Stimulated activated CD4-positive, alpha-beta T cell treated with anti-CD3 and anti-CD28 coated beads, Interleukin-1b, Interleukin-23, amount 100 ng/mL, for 4 hours (primary cell): Measurements from ENCODE around the gene CEACAM19.
"Not testable (repeated sequence)": the region's sequence is repeated elsewhere in the genome, so short reads cannot be mapped to it uniquely, and the experiment has no call there.

Experiments used
- DNase-seq, 2 donors: peaks; one replicate each; pipeline ENCODE4 v3.0.0-alpha.2; 2020; ENCODE audit warnings: low read depth in 2 of 2

CEACAM19 gene, protein sequence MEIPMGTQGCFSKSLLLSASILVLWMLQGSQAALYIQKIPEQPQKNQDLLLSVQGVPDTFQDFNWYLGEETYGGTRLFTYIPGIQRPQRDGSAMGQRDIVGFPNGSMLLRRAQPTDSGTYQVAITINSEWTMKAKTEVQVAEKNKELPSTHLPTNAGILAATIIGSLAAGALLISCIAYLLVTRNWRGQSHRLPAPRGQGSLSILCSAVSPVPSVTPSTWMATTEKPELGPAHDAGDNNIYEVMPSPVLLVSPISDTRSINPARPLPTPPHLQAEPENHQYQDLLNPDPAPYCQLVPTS

DNA sequence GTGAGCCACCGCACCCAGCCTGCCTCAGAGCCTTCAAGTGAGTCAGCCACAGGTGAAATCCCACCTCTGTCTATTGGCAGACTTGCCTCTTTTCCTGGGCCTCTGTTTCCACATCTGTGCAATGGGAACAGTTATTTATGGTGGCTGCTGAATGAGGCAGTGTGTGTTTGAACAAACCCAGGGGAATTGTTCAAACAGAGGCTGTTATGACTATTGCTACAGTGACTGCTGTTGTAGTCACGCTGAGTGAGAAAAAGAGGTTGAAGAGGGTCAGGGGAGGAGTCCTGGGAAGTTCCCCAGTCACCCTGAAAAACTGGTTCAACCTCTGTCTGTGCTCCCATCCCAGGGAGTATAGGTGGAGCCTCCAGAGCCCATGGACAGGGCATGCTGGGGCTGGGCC lies at the start of gene CEACAM19:
CEACAM19 (plus strand) TSS at position 83 of the 400 bp plus-strand sequence. CDS start 450 bp downstream, outside the sequence.
- no peak for DNase-seq

DNA sequence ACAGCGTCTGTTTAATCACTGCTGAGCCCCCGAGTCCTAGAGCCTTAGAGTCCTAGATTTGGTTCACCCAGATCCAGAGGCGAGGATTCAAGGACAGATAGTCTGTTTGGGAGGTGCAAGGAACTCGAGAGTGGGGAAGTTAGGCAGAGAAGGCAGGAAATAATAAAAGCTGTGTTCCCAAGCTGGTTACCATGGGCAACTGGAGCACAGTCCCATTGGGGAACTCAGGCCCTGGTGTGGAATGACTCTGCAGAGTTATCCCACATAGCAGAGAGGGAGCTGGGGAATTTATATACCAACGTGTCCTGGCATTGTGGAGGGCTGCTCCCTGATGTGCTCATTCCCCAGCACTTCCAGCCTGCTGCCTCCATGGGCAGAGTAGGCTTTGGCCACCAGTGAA lies 48.2 kb upstream of the CEACAM19 start:
- no peak for DNase-seq

DNA sequence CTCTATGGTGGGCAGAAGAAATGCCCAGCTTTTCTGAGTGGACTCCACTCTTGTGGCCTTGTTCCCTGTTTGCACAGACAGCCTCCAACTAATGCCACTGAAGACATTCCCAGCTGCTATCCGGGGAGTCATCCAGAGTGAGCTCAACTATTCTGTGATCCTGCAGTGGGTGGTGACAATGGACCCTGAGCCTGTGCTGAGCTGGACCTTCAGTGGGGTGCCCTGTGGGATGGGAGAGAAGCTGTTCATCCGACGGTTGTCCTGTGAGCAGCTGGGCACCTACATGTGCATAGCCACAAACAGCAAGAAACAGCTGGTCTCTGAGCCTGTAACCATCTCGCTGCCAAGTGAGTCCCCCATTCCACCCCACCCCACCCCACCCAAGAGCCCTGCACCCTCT lies 47.7 kb upstream of the CEACAM19 start:
- no peak for DNase-seq

DNA sequence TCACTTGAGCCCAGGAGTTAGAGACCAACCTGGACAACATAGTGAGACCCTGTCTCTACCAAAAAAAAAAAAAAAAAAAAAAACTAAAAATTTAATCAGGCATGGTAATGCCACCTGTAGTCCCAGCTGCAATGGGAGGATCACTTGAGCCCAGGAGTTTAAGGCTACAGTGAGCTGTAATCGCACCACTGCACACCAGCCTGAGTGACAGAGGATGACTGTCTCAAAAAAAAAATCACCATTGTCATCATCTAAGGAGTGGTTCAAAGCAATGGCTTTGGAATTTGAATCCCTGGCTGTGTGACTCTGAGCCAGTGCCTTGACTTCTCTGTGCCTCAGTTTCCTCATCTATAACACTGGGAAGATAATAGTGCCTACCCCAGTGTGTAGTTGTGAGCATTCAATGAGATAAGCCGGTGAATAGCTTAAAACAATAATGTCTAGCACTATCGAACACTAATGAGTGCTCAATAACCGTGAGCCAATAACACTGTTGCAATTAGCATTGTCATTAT lies 46.4 kb upstream of the CEACAM19 start:
- no peak for DNase-seq

GRCh38 chr19:44625637-44626036 lies 45.6 kb upstream of the CEACAM19 start:
- DNase-seq, result not testable (repeated sequence)

DNA sequence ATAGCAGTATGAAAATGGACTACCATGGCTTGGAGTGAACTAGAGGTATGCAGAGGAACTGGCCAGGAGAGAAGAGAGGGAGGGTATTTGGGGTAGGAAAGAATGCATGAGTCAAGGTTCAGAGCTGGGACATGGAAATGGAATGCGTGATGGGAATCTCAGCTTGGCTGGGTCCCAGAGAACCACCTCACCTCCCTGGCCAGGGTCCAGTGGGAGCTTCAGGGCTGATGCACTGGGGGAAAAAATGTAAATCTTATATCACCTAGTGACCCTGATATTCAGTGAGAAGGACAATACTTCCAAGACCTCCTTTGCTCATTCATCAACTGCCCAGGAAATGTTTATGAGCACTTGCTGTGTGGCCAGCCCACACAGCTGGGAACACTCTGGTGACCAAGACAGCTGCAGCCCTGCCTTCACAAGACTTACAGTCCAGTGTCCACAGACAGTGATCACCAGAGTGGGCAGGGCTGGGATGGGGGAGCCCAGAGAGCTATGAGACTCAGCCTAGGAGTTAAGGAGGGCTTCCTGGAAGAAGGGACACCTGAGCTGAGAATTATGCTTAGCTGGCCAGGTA lies 45.1 kb upstream of the CEACAM19 start:
- no peak for DNase-seq

- no peak for DNase-seq
Measured at GRCh38 chr19:44627631-44628030, 43.7 kb upstream of the CEACAM19 start.

GRCh38 chr19:44628793-44629192 lies 42.5 kb upstream of the CEACAM19 start:
- no peak for DNase-seq

- DNase-seq, result not testable (repeated sequence)
Measured at GRCh38 chr19:44631611-44632010, 39.7 kb upstream of the CEACAM19 start.

GRCh38 chr19:44634058-44634457 lies 37.2 kb upstream of the CEACAM19 start:
- not testable (repeated sequence) for DNase-seq

DNA sequence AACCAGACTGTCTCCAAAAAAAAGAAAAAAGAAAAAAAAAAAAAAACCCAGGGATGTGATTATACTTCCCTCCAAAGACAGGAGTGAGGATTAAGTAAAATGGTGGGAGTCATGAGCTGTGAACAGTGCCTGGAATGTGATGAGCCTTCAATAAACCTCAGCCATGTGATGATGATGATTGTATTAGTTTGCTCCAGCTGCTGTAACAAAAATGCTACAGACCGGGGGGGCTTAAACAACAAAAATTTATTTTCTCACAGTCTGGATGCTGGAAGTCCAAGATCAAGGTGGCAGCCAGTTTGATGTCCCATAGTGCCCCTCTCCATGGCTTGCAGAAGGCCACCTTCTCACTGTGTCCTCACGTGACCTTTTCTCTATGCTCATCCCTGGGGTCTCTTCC lies 36.5 kb upstream of the CEACAM19 start:
- no peak for DNase-seq

DNA sequence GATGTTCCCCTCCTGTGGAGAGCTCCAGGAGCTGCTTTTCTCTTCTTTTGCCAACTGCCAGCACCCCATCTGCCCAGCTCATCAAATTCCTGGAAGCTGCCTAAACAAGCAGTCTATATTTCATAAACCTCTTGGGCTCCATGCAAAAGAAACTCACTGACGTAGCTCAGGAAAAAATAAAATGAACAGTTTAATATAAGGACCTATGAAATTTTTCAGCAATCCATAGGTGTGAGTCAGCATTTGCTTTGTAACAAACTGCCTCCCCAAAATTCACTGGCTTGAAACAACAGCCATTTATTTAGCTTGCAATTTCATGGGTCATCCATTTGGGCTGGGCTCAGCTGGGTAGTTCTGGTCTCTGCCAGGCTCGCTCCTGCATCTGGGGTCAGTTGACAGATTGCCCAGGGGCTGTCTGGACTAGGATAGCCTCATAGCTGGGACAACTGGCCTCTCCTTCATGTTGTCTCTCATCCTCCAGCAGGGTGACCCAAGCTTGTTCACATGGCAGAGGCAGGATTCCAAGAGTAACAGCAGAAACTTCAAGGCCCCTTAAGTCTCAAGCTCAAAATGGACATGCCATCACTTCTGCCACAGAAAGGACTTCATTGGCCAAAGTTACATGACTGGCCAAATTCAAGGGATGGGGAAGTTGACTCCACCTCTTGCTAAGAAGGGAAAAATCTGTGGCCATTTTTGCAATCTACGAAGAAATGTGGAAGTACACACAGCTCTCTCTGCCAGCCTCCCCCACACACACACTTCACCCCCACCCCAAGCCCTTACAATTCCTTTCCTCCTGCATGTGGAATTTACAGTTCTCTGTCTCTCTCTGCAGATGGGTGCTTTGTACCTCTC lies 35.5 kb upstream of the CEACAM19 start:
- no peak for DNase-seq

DNA sequence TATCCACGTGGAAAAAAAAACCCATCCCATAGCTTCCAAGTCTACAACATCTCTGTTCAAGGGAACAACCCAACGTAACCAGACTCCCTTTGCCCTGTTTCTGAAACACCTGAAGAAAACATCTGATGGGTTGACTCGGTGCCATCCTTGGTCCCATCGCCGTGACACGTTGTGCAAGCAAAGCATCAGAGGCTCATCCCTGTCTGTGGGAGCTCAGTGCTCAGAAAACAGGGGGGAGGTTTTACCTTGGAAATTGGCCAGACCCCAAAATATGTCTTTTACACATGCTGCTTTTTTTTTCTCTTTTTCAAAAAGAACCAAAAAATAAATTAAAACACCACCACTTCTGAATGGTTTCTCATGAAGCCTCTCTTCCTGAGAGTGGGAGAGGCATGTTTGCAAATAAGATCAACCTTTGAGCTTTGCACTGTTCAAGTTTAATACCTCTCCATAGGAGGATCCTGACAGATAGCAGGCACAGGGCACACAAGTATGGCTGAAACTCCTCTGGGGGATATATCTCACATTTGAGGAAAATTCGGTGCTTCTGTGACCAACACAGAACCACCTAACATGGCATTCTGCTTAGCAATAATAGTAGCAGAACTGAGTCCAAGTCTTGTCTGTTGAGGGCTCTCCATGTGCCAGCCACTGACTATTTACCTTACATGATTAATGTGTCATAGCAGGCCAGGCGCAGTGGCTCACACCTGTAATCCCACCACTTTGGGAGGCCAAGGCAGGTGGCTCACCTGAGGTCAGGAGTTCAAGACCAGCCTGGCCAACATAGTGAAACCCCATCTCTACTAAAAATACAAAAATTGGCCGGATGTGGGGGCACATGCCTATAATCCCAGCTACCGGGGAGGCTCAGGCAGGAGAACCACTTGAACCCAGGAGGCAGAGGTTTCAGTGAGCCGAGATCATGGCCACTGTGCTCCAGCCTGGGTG lies 34.6 kb upstream of the CEACAM19 start:
- DNase-seq, result no peak

DNA sequence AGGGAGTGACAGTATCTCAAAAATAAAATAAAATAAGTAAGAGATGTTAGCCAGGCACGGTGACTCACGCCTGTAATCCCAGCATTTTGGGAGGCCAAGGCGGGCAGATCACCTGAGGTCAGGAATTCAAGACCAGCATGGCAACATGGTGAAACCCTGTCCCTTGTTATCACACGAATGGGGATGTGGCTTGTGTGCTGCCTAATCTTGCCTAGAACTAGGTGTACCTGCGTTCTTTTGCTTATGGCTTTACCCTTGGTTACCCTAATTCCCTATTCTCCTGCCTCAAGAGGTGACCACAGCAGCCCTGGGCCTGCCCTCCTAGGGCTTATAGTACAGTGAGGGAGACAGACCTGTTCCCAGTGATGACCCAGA lies 33.9 kb upstream of the CEACAM19 start:
- DNase-seq, result no peak

DNA sequence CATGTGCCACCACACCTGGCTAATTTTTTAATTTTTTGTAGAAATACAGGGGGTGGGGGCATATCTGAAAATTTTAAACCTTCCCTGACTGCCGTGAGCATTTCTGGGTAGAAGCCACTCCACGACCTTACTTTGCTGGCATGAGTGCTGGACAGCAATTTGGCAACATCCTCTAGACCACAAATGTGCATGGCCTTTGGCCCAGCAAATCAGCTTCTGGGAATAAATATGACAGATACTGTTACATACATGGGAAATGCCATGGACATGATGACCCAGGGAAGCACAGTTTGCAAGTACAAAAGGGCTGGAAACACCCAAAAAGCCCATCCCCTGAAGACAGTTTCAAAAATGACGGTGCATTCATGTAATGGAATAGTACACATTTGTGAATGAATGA lies 30.8 kb upstream of the CEACAM19 start:
- no peak for DNase-seq

DNA sequence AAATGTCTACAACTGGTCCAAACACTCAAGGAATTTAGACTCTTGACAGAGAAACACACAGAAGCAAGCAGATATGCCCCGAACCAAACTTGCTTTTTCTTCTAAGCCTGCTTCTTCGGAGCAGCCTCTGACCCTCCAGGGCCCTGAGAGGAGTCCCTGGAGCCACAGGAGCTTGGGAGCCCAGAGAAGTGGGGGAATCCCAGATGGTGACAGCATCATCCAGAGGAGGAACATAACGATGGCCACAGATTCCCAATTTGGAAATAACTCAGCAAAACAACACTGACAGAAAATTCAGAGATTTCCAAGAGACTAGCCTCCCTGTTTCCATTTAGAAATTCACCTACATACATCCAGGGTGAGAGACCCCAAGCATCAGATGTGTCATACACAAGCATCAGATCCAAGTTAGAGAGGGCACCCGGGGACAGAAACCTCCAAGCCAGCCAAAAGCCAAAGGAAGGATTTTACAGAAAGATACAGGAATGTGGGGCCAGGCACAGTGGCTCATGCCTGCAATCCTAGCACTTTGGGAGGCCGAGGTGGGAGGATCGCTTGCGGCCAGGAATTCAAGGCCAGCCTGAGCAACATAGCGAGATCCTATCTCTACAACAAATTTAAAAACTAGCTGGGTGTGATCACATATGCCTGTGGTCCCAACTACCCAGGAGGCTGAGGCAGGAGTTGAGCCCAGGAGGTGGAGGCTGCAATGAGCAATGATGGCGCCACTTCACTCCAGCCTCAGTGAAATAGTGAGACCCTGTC lies 29.6 kb upstream of the CEACAM19 start:
- no peak for DNase-seq

DNA sequence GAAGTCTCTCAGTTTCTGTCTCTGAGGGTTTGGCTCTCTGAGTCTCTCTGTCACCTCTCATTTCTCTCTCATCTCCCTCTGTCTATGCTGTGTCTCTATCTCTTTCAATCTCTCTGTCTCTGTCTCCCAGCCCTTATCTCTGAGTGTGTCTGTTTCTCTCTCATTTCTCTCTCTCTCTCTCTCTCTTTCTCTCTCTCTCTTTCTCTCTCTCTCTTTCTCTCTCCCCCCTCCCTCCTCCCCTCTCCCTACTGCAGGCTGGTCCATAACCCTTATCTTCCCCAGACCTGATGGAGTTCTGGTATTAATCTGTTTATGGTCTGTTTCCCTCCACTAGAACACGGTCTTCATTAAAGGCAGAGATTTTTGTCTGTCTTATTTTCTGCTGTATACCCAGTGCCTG lies 28.9 kb upstream of the CEACAM19 start:
- DNase-seq, result no peak

GRCh38 chr19:44643605-44644401 lies 27.5 kb upstream of the CEACAM19 start, which contains the start of gene PVR:
PVR (plus strand) TSS chr19:44643910; CDS start chr19:44644097, 187 bp downstream.
- peak in 1 of 2 donors; percentile 55 for DNase-seq

GRCh38 chr19:44644402-44645016 lies 26.8 kb upstream of the CEACAM19 start:
- DNase-seq, result no peak
